ENCODE results near the gene CLIP4. TPM values are rescaled to one million over a fixed set of nuclear protein-coding genes. Genes with fewer than 3 reads are reported as not detected.

CLIP4 gene
- polyA plus RNA-seq, 1 donor: 4.3 TPM

DNA sequence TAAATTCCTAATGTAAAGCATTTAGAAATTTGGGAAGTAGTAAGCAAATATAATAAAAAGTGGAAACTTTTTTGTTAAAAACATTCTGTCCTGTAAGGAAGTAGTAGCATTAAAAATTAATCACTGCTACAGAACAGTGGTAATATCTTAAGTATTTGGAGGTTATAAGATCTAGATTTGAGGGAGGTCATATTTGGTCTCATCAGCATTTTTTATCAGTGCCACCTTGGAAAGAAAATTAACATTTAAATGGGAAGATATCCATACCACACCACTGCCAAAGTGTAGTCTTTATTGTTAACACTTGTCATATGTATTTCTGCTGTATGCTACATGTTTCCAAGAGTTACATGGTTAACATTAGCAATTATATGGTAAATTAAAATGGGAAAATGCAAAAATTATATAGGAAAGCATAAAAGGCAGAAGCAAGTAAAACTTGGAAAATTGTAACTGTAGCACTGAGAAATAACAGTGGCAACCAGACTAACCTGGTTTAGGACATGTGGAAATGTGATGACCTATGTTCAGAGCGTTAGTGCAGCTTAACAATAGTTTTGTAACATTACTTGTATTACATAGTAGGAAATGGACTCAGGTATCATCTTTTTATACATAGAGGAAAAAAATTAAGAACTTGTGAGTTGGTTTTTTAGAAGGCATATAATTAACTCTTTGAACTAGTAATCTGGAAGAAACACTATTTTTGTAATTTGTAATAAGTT is 47.2 kb downstream of the CLIP4 start:
- DNase-seq: no peak
- Histone ChIP-seq H3K9me3 (ENCODE audit: control insufficient read depth, low read depth, low read length) (no peaks in the 10 kb centered on the region), H3K4me1 (ENCODE audit: control insufficient read depth, insufficient read depth, low read length) (no peaks in the 10 kb centered on the region), H3K27ac (ENCODE audit: low read length) (no peak overlapping the region), H3K4me3 (ENCODE audit: low read length) (no peak overlapping the region), H3K27me3 (ENCODE audit: control insufficient read depth, insufficient read depth, low read length) (peaks cover 2% of the 10 kb centered on the region), H3K36me3 (ENCODE audit: control insufficient read depth, insufficient read depth, low read length) (no peaks in the 10 kb centered on the region)
- 100% methylated on average over 1 of the region's 1 CpG for WGBS (ENCODE audit: insufficient coverage, low lambda C conversion rate)

DNA sequence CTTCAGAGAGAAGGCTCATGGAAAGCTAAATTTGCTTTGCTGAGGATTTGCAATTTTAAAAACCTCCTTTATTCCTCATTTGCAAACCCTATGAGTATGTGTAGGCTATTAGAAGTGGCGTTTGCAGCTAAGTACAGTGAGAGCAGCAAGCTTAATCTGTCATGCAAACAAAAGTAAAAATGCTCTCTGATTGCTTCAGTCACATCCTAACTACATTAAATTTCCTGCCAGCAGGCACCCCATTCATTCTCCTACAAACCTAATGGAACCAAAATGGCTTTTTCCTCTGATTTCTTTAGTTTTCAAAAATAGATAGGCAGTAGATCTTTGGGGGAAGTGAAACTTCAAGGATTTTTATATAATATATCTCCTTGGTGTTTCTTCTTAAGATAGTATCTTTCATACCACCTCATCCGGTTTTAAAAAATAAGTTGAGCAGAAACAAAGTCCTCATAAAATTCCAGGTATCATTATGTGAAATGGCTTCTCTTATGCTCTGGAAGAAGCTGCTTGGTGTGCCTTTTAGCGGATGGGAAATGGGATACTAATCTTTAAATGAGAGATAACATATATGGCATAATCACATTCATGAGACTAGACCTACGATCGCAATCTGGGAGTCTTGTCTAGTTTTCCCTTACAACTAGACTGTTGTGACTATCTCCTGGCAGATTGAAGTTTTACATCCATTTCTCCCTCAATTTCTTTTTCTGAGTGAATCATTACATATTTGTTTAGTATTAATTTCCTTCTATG is 49.1 kb downstream of the CLIP4 start:
- Histone ChIP-seq H3K36me3 (ENCODE audit: control insufficient read depth, insufficient read depth, low read length) (no peaks in the 10 kb centered on the region), H3K9me3 (ENCODE audit: control insufficient read depth, low read depth, low read length) (no peaks in the 10 kb centered on the region), H3K27ac (ENCODE audit: low read length) (no peak overlapping the region), H3K27me3 (ENCODE audit: control insufficient read depth, insufficient read depth, low read length) (peaks cover 2% of the 10 kb centered on the region), H3K4me1 (ENCODE audit: control insufficient read depth, insufficient read depth, low read length) (no peaks in the 10 kb centered on the region), H3K4me3 (ENCODE audit: low read length) (no peak overlapping the region)
- 100% methylated on average over 1 of the region's 5 CpGs for WGBS (ENCODE audit: insufficient coverage, low lambda C conversion rate)
- no peak for DNase-seq

DNA sequence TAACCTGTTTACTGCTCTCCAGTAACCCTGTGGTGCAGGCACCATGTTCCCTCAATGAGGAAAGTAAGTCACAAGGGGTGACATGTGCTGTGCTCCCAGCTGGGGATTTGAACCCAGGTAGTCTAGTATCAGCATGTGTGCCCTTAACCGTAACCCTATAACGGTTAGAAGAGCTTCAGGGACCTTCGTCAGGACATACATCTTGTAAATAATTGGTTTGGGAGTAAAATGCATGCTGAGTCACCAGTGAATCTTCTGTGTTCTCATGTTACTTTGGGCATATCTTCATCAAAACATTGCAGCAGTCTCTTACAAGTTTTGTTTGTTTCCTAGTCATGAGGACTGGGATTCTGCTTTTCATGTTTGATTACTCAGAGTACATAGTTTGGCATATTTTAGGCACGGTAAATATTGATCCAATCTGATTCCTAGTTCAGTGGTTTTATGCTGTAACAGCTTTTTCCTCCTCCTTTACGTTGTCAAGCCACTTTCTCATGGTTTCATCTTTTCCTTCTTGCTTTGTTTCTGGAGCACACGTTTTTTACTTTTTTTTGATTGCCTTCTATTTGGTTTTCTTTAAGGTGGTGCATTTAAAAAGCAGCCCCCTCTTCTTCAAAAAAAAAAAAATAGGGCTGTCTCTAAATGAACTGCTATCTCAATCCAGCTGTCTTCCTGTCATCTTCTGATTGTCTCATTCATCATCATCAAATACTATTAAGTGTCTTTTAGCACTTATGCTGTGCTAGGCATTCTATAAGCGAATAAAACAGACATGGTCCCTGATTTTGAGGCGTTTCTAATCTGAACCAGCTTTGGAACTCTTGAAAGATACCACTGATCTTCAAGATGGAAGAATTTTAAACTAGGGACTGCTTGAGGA is 50.4 kb downstream of the CLIP4 start:
- H3K4me3 ChIP-seq (ENCODE audit: low read length): no peak overlapping the region
- H3K9me3 ChIP-seq (ENCODE audit: control insufficient read depth, low read depth, low read length): no peaks in the 10 kb centered on the region
- no peaks in the 10 kb centered on the region for H3K4me1 ChIP-seq (ENCODE audit: control insufficient read depth, insufficient read depth, low read length)
- no peaks in the 10 kb centered on the region for H3K36me3 ChIP-seq (ENCODE audit: control insufficient read depth, insufficient read depth, low read length)
- peaks cover 2% of the 10 kb centered on the region for H3K27me3 ChIP-seq (ENCODE audit: control insufficient read depth, insufficient read depth, low read length)
- no peak overlapping the region for H3K27ac ChIP-seq (ENCODE audit: low read length)
- DNase-seq: no peak
- 26% methylated on average over 2 of the region's 8 CpGs for WGBS (ENCODE audit: insufficient coverage, low lambda C conversion rate)

DNA sequence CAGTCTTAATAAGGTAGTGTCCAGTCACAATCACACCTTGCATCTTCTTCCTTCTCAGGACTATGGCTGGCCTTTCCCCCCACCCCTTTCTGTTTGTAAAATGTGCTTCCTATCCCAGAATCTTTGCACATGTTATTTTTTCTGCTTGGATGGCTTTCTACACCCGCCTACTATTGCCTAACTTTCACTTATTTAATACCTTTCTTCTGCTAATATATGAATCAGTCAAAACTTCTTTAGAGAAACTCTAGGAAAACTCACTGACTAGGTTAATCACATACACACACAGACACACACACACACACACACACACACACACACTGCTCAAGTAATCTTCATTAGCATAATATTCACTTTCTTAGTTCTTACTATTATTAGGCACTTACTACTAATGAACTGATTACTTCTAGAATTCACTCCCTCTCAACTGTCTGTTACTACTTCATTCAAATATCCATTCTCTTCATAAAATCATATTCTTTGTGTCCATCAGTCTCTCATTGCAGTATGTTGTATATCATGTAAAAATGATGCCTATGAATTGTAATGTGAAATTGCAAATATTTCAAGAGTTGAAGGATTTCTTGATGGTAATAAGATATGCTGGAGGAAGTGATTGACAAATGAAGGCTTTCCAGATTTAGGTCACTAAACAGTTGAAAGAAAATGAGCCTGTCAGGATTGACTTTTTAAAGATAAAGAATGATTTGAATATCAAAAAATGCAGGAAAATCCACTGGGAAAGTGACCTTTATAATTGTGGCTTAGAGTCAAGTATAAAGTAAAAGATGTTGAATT is 51.2 kb downstream of the CLIP4 start:
- 86% methylated on average over 1 of the region's 1 CpG for WGBS (ENCODE audit: insufficient coverage, low lambda C conversion rate)

DNA sequence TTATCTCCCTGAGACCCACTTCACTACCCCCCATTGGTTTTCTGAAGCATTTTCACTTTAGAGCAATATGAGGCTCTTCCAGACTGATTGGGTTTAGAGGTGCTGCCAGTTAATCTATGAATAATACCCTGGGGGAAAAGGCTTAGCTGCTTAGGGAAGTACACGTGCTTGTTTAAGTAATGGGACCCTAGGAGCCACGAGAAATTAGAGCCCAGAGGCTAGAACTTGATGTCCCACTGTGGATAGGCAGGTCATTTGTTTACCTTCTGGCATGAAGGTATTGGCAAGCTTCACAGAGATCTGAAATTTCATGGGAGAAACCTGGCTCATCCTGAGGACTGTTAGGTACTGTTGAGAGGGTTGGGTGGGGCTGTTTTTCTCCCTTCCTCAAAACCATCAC is 59.7 kb downstream of the CLIP4 start:
- H3K36me3 ChIP-seq (ENCODE audit: control insufficient read depth, insufficient read depth, low read length): no peaks in the 10 kb centered on the region
- no peaks in the 10 kb centered on the region for H3K9me3 ChIP-seq (ENCODE audit: control insufficient read depth, low read depth, low read length)
- H3K27me3 ChIP-seq (ENCODE audit: control insufficient read depth, insufficient read depth, low read length): no peaks in the 10 kb centered on the region
- no peak for DNase-seq
- H3K4me1 ChIP-seq (ENCODE audit: control insufficient read depth, insufficient read depth, low read length): no peaks in the 10 kb centered on the region
- WGBS (ENCODE audit: insufficient coverage, low lambda C conversion rate): no CpG with 5 or more reads among the region's 2 CpGs
- H3K27ac ChIP-seq (ENCODE audit: low read length): no peak overlapping the region
- no peak overlapping the region for H3K4me3 ChIP-seq (ENCODE audit: low read length)

More for the DNA sequence above, 51.2 kb downstream of the CLIP4 start:
- Histone ChIP-seq H3K36me3 (ENCODE audit: control insufficient read depth, insufficient read depth, low read length) (no peaks in the 10 kb centered on the region), H3K4me1 (ENCODE audit: control insufficient read depth, insufficient read depth, low read length) (no peaks in the 10 kb centered on the region), H3K9me3 (ENCODE audit: control insufficient read depth, low read depth, low read length) (no peaks in the 10 kb centered on the region), H3K4me3 (ENCODE audit: low read length) (no peak overlapping the region), H3K27ac (ENCODE audit: low read length) (no peak overlapping the region), H3K27me3 (ENCODE audit: control insufficient read depth, insufficient read depth, low read length) (peaks cover 2% of the 10 kb centered on the region)
- DNase-seq: no peak

DNA sequence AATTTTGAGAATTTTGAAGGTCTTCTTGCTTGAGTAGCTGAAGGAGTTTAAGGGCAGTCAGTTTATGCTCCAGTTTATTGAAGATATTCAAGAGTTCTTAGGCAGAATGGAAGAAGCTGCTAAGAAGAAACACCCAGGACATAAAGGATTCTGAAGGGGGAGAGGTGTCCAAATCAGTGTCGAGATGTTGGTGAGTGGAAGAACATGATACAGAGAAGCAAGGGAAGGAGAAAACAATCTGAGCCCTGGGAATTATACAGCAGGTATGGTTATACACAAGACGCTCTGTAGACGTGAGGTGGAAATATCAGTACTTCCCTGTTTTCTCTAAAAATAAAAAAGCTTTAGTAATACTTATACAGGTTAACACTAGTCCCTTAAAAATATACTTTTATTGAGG is 60.1 kb downstream of the CLIP4 start:
- WGBS (ENCODE audit: insufficient coverage, low lambda C conversion rate): 93% methylated on average over 2 of the region's 3 CpGs

DNA sequence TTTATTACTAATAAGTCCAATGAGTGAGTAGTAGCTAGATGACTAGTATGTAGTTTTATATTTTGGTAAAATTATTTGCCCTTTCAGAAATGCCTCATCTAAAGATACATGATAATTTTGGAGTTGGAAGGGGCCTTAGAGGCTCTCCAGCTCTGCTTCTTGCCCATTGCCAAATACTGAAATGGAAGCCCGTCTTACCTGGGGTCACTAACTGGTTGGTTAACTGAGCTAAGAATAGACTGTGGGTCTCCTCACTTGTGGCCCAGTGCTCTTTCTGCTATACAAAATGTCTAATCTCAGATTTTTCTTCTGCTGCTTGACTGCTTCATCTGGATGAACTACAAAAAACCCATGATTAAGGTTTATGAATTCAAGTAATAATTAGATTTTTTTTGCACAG is 67.1 kb downstream of the CLIP4 start:
- Histone ChIP-seq H3K36me3 (ENCODE audit: control insufficient read depth, insufficient read depth, low read length) (no peaks in the 10 kb centered on the region), H3K27ac (ENCODE audit: low read length) (no peak overlapping the region), H3K4me3 (ENCODE audit: low read length) (no peak overlapping the region), H3K27me3 (ENCODE audit: control insufficient read depth, insufficient read depth, low read length) (peaks cover 2% of the 10 kb centered on the region), H3K4me1 (ENCODE audit: control insufficient read depth, insufficient read depth, low read length) (no peaks in the 10 kb centered on the region), H3K9me3 (ENCODE audit: control insufficient read depth, low read depth, low read length) (no peaks in the 10 kb centered on the region)
- WGBS (ENCODE audit: insufficient coverage, low lambda C conversion rate): no CpG with 5 or more reads among the region's 1 CpG
- DNase-seq: no peak

More for the DNA sequence above, 60.1 kb downstream of the CLIP4 start:
- H3K9me3 ChIP-seq (ENCODE audit: control insufficient read depth, low read depth, low read length): no peaks in the 10 kb centered on the region
- H3K27me3 ChIP-seq (ENCODE audit: control insufficient read depth, insufficient read depth, low read length): peaks cover 2% of the 10 kb centered on the region
- H3K4me3 ChIP-seq (ENCODE audit: low read length): no peak overlapping the region
- no peak overlapping the region for H3K27ac ChIP-seq (ENCODE audit: low read length)
- DNase-seq: no peak
- H3K4me1 ChIP-seq (ENCODE audit: control insufficient read depth, insufficient read depth, low read length): no peaks in the 10 kb centered on the region
- no peaks in the 10 kb centered on the region for H3K36me3 ChIP-seq (ENCODE audit: control insufficient read depth, insufficient read depth, low read length)

DNA sequence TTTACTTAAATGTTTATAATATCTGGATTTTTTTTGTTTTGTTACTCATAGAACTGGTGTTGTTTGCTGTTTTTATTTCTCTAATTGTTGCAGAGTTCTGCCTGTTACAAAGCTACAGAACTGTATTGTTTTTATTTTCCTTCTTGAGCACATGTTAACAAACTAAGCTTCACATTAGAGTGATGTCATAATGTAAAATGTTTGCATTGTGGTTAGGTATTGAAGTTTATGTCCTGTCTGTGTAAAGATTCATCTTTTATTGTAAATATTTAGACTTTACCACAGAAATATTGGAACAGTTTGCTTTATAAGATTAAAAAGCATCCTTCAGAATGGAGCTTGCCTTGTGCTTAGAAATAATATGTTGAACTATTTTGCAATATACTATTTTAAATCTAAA is 67.7 kb downstream of the CLIP4 start:
- H3K27ac ChIP-seq (ENCODE audit: low read length): no peak overlapping the region
- H3K9me3 ChIP-seq (ENCODE audit: control insufficient read depth, low read depth, low read length): no peaks in the 10 kb centered on the region
- H3K36me3 ChIP-seq (ENCODE audit: control insufficient read depth, insufficient read depth, low read length): no peaks in the 10 kb centered on the region
- H3K4me1 ChIP-seq (ENCODE audit: control insufficient read depth, insufficient read depth, low read length): no peaks in the 10 kb centered on the region
- peaks cover 2% of the 10 kb centered on the region for H3K27me3 ChIP-seq (ENCODE audit: control insufficient read depth, insufficient read depth, low read length)
- DNase-seq: no peak
- H3K4me3 ChIP-seq (ENCODE audit: low read length): no peak overlapping the region

DNA sequence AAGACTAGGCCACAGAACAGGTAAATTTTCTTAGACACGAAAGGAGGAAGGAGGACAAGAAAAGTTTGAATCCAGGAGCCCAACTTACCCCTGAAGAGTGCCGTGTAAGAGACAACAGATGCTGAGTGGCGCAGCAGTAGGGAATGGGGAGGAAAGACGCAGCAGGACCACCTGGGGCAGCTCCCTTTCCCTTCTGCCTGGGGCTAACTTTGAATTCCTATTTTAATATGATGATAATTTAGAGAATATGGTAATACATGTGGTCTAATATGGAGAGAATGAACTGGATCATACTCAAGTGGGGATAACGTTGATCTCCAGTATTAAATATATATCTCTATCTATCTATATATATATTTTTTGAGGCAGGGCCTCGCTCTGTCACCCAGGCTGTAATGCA is 69.3 kb downstream of the CLIP4 start:
- Histone ChIP-seq H3K27ac (ENCODE audit: low read length) (no peak overlapping the region), H3K36me3 (ENCODE audit: control insufficient read depth, insufficient read depth, low read length) (no peaks in the 10 kb centered on the region), H3K4me3 (ENCODE audit: low read length) (no peak overlapping the region), H3K4me1 (ENCODE audit: control insufficient read depth, insufficient read depth, low read length) (no peaks in the 10 kb centered on the region), H3K9me3 (ENCODE audit: control insufficient read depth, low read depth, low read length) (no peaks in the 10 kb centered on the region), H3K27me3 (ENCODE audit: control insufficient read depth, insufficient read depth, low read length) (peaks cover 2% of the 10 kb centered on the region)
- no CpG with 5 or more reads among the region's 6 CpGs for WGBS (ENCODE audit: insufficient coverage, low lambda C conversion rate)
- no peak for DNase-seq

DNA sequence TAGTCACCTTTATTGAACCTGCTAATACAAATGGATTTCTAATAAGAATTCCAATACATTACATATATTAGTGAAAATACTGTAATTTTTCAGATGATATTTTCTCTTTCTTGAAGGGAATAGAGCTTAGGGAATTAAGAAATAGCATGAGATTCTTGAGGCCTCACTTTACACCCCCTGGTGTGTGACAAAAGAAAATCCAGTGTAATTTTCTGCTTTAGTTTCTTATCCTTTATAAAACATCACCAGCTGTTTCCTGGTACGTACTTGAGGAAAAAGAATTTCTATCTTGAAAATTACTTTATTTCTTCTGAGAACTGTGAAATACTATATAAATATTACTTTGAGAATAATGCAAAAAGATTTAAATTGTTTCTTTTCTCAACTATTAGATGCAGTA is 71.6 kb downstream of the CLIP4 start:
- Histone ChIP-seq H3K4me3 (ENCODE audit: low read length) (no peak overlapping the region), H3K4me1 (ENCODE audit: control insufficient read depth, insufficient read depth, low read length) (no peaks in the 10 kb centered on the region), H3K27me3 (ENCODE audit: control insufficient read depth, insufficient read depth, low read length) (no peaks in the 10 kb centered on the region), H3K9me3 (ENCODE audit: control insufficient read depth, low read depth, low read length) (no peaks in the 10 kb centered on the region), H3K36me3 (ENCODE audit: control insufficient read depth, insufficient read depth, low read length) (no peaks in the 10 kb centered on the region), H3K27ac (ENCODE audit: low read length) (no peak overlapping the region)
- no peak for DNase-seq
- WGBS (ENCODE audit: insufficient coverage, low lambda C conversion rate): 100% methylated on average over 1 of the region's 1 CpG

All from large intestine (tissue), 3 donors.